Natural killer cell (primary cell): ENCODE measurements around the gene TFR2. TPM values are rescaled to one million over a fixed set of nuclear protein-coding genes. Genes with fewer than 3 reads are reported as not detected.

Experiments
- ATAC-seq, 3 donors: fragments of 150-1000 bp in 2 of 3; fragments of 200-7000 bp in 1 of 3; cut with Tn5 transposase; 1 replicate in 1 of 3; 2 replicates in 2 of 3; pipeline ENCODE4 v1.10.0; 2021; ENCODE audit warnings: mild to moderate bottlenecking in 2 of 3, moderate library complexity in 2 of 3
- DNase-seq, 2 donors: peaks; one replicate each; pipeline versions ENCODE4 v3.0.0 to v3.0.0-alpha.2; 2013 to 2021; ENCODE audit warnings: mixed read lengths in 1 of 2
- H3K27ac ChIP-seq: one replicate; pipeline ENCODE4 v1.5.1; 2013; ENCODE audit warnings: mild to moderate bottlenecking, low read length
- H3K27me3 ChIP-seq: one replicate; pipeline ENCODE4 v1.6.1; 2013; ENCODE audit warnings: low read length; ENCODE audit not compliant: control insufficient read depth, insufficient read depth
- H3K36me3 ChIP-seq: one replicate; pipeline ENCODE4 v1.6.1; 2013; ENCODE audit warnings: low read length; ENCODE audit not compliant: control insufficient read depth, insufficient read depth
- H3K4me1 ChIP-seq: one replicate; pipeline ENCODE4 v1.6.1; 2013; ENCODE audit warnings: low read length; ENCODE audit not compliant: control insufficient read depth, insufficient read depth
- H3K4me3 ChIP-seq: one replicate; pipeline ENCODE4 v1.5.1; 2013; ENCODE audit warnings: low read length
- H3K9me3 ChIP-seq: one replicate; pipeline ENCODE4 v1.6.1; 2013; ENCODE audit warnings: low read length; ENCODE audit not compliant: control insufficient read depth, insufficient read depth
- H3K27ac Mint-ChIP-seq, 2 donors: one replicate each; pipeline ENCODE4 v1.8.0; 2022; ENCODE audit warnings: mild to moderate bottlenecking in 2 of 2, mixed read lengths in 2 of 2, moderate library complexity in 1 of 2
- H3K27me3 Mint-ChIP-seq, 2 donors: one replicate each; pipeline ENCODE4 v1.8.0; 2022; ENCODE audit warnings: low read depth in 2 of 2, mixed read lengths in 2 of 2
- H3K36me3 Mint-ChIP-seq: one replicate; pipeline ENCODE4 v1.8.0; 2022; ENCODE audit warnings: mixed read lengths
- H3K4me1 Mint-ChIP-seq, 2 donors: one replicate each; pipeline ENCODE4 v1.8.0; 2022; ENCODE audit warnings: mixed read lengths in 2 of 2
- H3K4me3 Mint-ChIP-seq: one replicate; pipeline ENCODE4 v1.8.0; 2022; ENCODE audit warnings: mild to moderate bottlenecking, moderate library complexity, mixed read lengths
- H3K9me3 Mint-ChIP-seq, 2 donors: one replicate each; pipeline ENCODE4 v1.8.0; 2022; ENCODE audit warnings: mixed read lengths in 2 of 2
- WGBS: methylation state at CpG from one replicate; pipeline ENCODE4 v1.1.7; 2013; ENCODE audit warnings: missing lambda C conversion rate; ENCODE audit not compliant: insufficient coverage; 5-methylcytosine and 5-hydroxymethylcytosine counted together
- intact Hi-C: fragments of 100-400 bp; cut with micrococcal nuclease; formaldehyde crosslinking; loops from one replicate; pipeline ENCODE4 v1.14.2; 2022
- total RNA-seq, 4 donors: library from RNA; stranded (reverse); fragments of 120-200 nt in 1 of 4; gene quantifications; one replicate each; pipeline versions ENCODE4 v1.2.3 to v1.2.4, GENCODE V29; 2013 to 2022
- TF ChIP-seq, protein P1 (sequence below): fragments of 200-600 bp; IDR thresholded peaks from one replicate; pipeline ENCODE4 v1.8.0; 2022; ENCODE audit warnings: antibody characterized with exemption

The TFR2 gene
- total RNA-seq, 3 donors from 2014 or later (not counting 1 experiment from before 2014, with no cell fraction given) = 9.8 to 13.8 (median 12.0) TPM

- intact Hi-C loops = no loop called here
- ATAC-seq = no peak
- H3K9me3 ChIP-seq = no peaks in the 10 kb centered on the region
- H3K36me3 ChIP-seq = no peaks in the 10 kb centered on the region
- TF ChIP-seq, protein P1, sequence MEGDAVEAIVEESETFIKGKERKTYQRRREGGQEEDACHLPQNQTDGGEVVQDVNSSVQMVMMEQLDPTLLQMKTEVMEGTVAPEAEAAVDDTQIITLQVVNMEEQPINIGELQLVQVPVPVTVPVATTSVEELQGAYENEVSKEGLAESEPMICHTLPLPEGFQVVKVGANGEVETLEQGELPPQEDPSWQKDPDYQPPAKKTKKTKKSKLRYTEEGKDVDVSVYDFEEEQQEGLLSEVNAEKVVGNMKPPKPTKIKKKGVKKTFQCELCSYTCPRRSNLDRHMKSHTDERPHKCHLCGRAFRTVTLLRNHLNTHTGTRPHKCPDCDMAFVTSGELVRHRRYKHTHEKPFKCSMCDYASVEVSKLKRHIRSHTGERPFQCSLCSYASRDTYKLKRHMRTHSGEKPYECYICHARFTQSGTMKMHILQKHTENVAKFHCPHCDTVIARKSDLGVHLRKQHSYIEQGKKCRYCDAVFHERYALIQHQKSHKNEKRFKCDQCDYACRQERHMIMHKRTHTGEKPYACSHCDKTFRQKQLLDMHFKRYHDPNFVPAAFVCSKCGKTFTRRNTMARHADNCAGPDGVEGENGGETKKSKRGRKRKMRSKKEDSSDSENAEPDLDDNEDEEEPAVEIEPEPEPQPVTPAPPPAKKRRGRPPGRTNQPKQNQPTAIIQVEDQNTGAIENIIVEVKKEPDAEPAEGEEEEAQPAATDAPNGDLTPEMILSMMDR = no peak
- Mint-ChIP-seq H3K4me1 (peaks cover 22 to 30% of the 10 kb centered on the region in 2 donors), H3K27ac (peak overlapping the region in 1 of 2 donors; percentile 44), H3K9me3 (no peaks in the 10 kb centered on the region), H3K36me3 (no peaks in the 10 kb centered on the region), H3K27me3 (no peaks in the 10 kb centered on the region), H3K4me3 (no peak overlapping the region)
- H3K27ac ChIP-seq = no peak overlapping the region
- DNase-seq = no peak
- no peak overlapping the region for H3K4me3 ChIP-seq
- peaks cover 34% of the 10 kb centered on the region for H3K4me1 ChIP-seq
- WGBS = 88% methylated on average over 6 of the region's 8 CpGs
- no peaks in the 10 kb centered on the region for H3K27me3 ChIP-seq
These were observed 34.2 kb downstream of the TFR2 start for GRCh38 chr7:100607111-100607510.

DNA sequence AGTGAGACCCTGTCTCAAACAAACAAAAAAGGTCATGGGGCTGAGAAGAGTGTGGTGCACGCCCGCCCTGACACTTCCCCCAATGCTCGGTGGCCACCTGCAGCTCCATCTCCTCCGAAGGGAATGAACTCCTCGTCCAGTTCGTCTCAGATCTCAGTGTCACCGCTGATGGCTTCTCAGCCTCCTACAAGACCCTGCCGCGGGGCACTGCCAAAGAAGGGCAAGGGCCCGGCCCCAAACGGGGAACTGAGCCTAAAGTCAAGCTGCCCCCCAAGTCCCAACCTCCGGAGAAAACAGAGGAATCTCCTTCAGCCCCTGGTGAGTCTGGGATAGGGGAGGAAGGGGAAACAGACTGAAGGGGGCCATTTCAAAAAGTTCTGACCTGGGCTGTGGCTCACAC is 35.0 kb downstream of the TFR2 start:
- Histone ChIP-seq H3K4me1 (peaks cover 30% of the 10 kb centered on the region), H3K27ac (no peak overlapping the region), H3K4me3 (no peak overlapping the region), H3K36me3 (no peaks in the 10 kb centered on the region), H3K27me3 (no peaks in the 10 kb centered on the region), H3K9me3 (no peaks in the 10 kb centered on the region)
- no peaks in the 10 kb centered on the region for H3K27me3 Mint-ChIP-seq
- peaks cover 16 to 23% of the 10 kb centered on the region in 2 donors for H3K4me1 Mint-ChIP-seq
- intact Hi-C loops = no loop called here
- H3K9me3 Mint-ChIP-seq = no peaks in the 10 kb centered on the region
- H3K36me3 Mint-ChIP-seq = no peaks in the 10 kb centered on the region
- DNase-seq = no peak
- WGBS = 95% methylated on average over 12 of the region's 12 CpGs
- no peak overlapping the region for H3K27ac Mint-ChIP-seq
- no peak for ATAC-seq
- no peak overlapping the region for H3K4me3 Mint-ChIP-seq
- TF ChIP-seq, protein P1 = no peak

DNA sequence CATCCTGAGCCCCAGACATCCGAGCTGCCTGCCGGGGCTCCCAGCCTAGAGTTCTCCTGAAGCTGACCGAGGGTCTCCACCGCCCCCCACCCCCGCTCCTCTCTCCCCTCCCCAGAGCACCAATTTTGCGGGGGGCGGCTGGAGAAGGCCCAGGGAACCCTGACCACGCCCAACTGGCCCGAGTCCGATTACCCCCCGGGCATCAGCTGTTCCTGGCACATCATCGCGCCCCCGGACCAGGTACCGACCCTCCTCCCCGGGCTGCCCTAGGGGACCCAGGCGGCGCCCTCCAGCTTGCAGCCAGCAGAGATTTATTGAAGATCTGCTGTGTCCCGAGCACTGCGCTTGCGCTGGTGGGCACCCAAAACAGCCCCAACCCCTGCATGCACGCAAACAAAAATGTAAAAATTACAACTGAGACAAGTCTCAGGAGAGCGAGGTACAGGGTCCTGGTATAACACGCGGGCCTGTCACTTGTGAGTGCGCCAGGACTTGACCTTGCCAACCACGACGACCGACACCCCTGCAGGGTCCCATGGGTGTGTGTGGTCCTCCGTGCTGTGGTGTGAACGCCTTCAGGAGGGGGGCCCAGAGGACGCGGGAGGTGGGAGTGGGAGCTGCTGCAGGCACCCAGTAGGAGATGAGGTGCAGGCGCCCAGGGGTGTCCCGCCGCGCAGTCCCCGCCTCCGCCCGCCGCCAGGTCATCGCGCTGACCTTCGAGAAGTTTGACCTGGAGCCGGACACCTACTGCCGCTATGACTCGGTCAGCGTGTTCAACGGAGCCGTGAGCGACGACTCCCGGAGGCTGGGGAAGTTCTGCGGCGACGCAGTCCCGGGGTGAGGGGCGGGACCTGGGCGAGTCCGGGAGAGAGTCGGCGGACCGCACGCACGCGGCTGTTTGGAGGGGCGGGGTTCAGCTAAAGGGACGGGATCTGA is 36.1 kb downstream of the TFR2 start:
- peak overlapping the region; percentile 94 for H3K4me3 Mint-ChIP-seq
- Histone ChIP-seq H3K36me3 (no peaks in the 10 kb centered on the region), H3K4me3 (peak overlapping the region; percentile 59), H3K27me3 (no peaks in the 10 kb centered on the region), H3K27ac (peak overlapping the region; percentile 59), H3K4me1 (peaks cover 29% of the 10 kb centered on the region), H3K9me3 (no peaks in the 10 kb centered on the region)
- intact Hi-C loops = loop anchor here (1.0 to 5.0 kb wide), 3 partner anchors 7 to 87 kb away; partner anchors contain the start of genes FBXO24, GIGYF1, LRCH4 and MOSPD3
- H3K36me3 Mint-ChIP-seq = no peaks in the 10 kb centered on the region
- H3K27me3 Mint-ChIP-seq = no peaks in the 10 kb centered on the region
- TF ChIP-seq, protein P1 = no peak
- H3K27ac Mint-ChIP-seq = peak overlapping the region in 1 of 2 donors; percentile 94
- 1% methylated on average over 68 of the region's 68 CpGs for WGBS
- DNase-seq = peak in 1 of 2 donors; percentile 67
- H3K4me1 Mint-ChIP-seq = peaks cover 16 to 23% of the 10 kb centered on the region in 2 donors
- ATAC-seq = peak in 1 of 3 donors; percentile 2
- no peaks in the 10 kb centered on the region for H3K9me3 Mint-ChIP-seq
